HUDEP-2 (cell line): ENCODE measurements around the gene PYCARD.
"Not testable (repeated sequence)": the region's sequence is repeated elsewhere in the genome, so short reads cannot be mapped to it uniquely, and the experiment has no call there.

ENCODE experiments used
- DNase-seq, 76 experiments: peaks; one replicate each; lab custom pipeline; 2025; ENCODE audit not compliant: unreplicated experiment in 76 of 76; lab: John Stamatoyannopoulos, UW

The PYCARD gene

GRCh38 chr16:31202414-31203375 is at the start of gene PYCARD:
Gene PYCARD (minus strand): TSS chr16:31202760. CDS start chr16:31202690, 70 bp downstream.
- DNase-seq = peak in 7 of 76 experiments; percentile 10 to 37 (median 21)

GRCh38 chr16:31251435-31251834 is 48.9 kb upstream of the PYCARD start:
- no peak for DNase-seq

GRCh38 chr16:31250782-31251384 is 48.3 kb upstream of the PYCARD start:
- no peak for DNase-seq

- DNase-seq = no peak
These were observed 45.8 kb upstream of the PYCARD start for GRCh38 chr16:31248344-31248743.

- DNase-seq = no peak
These were observed 43.7 kb upstream of the PYCARD start for GRCh38 chr16:31246296-31246695.

- not testable (repeated sequence) for DNase-seq
These were observed 43.0 kb upstream of the PYCARD start for GRCh38 chr16:31245598-31245997.

GRCh38 chr16:31243734-31244670 is 41.4 kb upstream of the PYCARD start:
- DNase-seq = no peak

GRCh38 chr16:31242206-31242605 is 39.6 kb upstream of the PYCARD start:
- no peak for DNase-seq

GRCh38 chr16:31238041-31238440 is 35.5 kb upstream of the PYCARD start:
- DNase-seq = no peak

GRCh38 chr16:31229501-31229900 is 26.9 kb upstream of the PYCARD start:
- no peak for DNase-seq

GRCh38 chr16:31228206-31228605 is 25.6 kb upstream of the PYCARD start:
- no peak for DNase-seq

GRCh38 chr16:31225193-31225592 is 22.6 kb upstream of the PYCARD start:
- DNase-seq = no peak

- no peak for DNase-seq
These were observed 21.8 kb upstream of the PYCARD start for GRCh38 chr16:31224092-31224955.

- no peak for DNase-seq
These were observed 20.5 kb upstream of the PYCARD start for GRCh38 chr16:31223044-31223443.

GRCh38 chr16:31221357-31222160 is 19.0 kb upstream of the PYCARD start:
- DNase-seq = no peak

GRCh38 chr16:31219154-31219741 is 16.7 kb upstream of the PYCARD start:
- no peak for DNase-seq

GRCh38 chr16:31217136-31217530 is 14.6 kb upstream of the PYCARD start:
- no peak for DNase-seq

- DNase-seq = no peak
These were observed 14.0 kb upstream of the PYCARD start, which contains the start of gene PYDC1 for GRCh38 chr16:31216422-31217135. Gene PYDC1 (minus strand): TSS chr16:31217135. CDS start chr16:31217028, 107 bp downstream.
